A549 treated with RU486 at 1 μM for 4 hours (cell line): ENCODE data around the gene PCDHA3. TPM values are rescaled to one million over a fixed set of nuclear protein-coding genes. Genes with fewer than 3 reads are reported as not detected.

Experiments used
- total RNA-seq: library from RNA; stranded (reverse); fragments of 200-300 nt; extraction: Qiagen RNA extraction; gene quantifications from 5 replicates; pipeline ENCODE4 v1.2.3, GENCODE V29; 2022; ENCODE audit warnings: low read depth

PCDHA3 gene
- 0.35 to 1.2 TPM (median 0.85 TPM) in 5 replicates for total RNA-seq

GRCh38 chr5:140800816-140801493 lies at the start of gene PCDHA3:
PCDHA3 (plus strand) TSS chr5:140801057.

GRCh38 chr5:140785905-140786686 lies 14.8 kb upstream of the PCDHA3 start, which contains the start of gene PCDHA1:
PCDHA1 (plus strand) TSS chr5:140786140.

GRCh38 chr5:140794595-140795258 lies 6.1 kb upstream of the PCDHA3 start, which contains the start of gene PCDHA2:
PCDHA2 (plus strand) TSS chr5:140794852.

GRCh38 chr5:140806834-140807775 lies 6.2 kb downstream of the PCDHA3 start, which contains the start of gene PCDHA4:
PCDHA4 (plus strand) TSS chr5:140807068.

GRCh38 chr5:140821375-140822280 lies 20.8 kb downstream of the PCDHA3 start, which contains the start of gene PCDHA5:
PCDHA5 (plus strand) TSS chr5:140821613.

GRCh38 chr5:140827704-140828361 lies 27.0 kb downstream of the PCDHA3 start, which contains the start of gene PCDHA6:
PCDHA6 (plus strand) TSS chr5:140827960; CDS start chr5:140828092, 132 bp downstream.

GRCh38 chr5:140833993-140834392 lies 33.1 kb downstream of the PCDHA3 start, which contains the start of gene PCDHA7:
PCDHA7 (plus strand) TSS chr5:140834269; CDS start chr5:140834384, 115 bp downstream.

GRCh38 chr5:140840978-140841962 lies 40.4 kb downstream of the PCDHA3 start, which contains the start of gene PCDHA8:
PCDHA8 (plus strand) TSS chr5:140841187; CDS start chr5:140841322, 135 bp downstream.

GRCh38 chr5:140848139-140849102 lies 47.6 kb downstream of the PCDHA3 start, which contains the start of gene PCDHA9:
PCDHA9 (plus strand) TSS chr5:140848382; CDS start chr5:140848496, 114 bp downstream.

Other genes with a start within 250 kb of the PCDHA3 start
- gene SRA1, start 243.6 kb upstream of the PCDHA3 start, total RNA-seq, result 41.8 to 62.1 TPM (median 47.4 TPM) in 5 replicates
- 3.8 to 8.1 TPM (median 6.3 TPM) in 5 replicates for gene APBB3, start 236.5 kb upstream of the PCDHA3 start, total RNA-seq
- gene SLC35A4, start 236.2 kb upstream of the PCDHA3 start, total RNA-seq, result 71.0 to 82.2 TPM (median 80.6 TPM) in 5 replicates
- 3.2 to 5.6 TPM (median 3.9 TPM) in 5 replicates for gene CD14, start 167.9 kb upstream of the PCDHA3 start, total RNA-seq
- 9.6 to 15.4 TPM (median 14.1 TPM) in 5 replicates for gene TMCO6, start 161.6 kb upstream of the PCDHA3 start, total RNA-seq
- 112 to 142 TPM (median 122 TPM) in 5 replicates for gene NDUFA2, start 153.4 kb upstream of the PCDHA3 start, total RNA-seq
- gene IK, start 153.2 kb upstream of the PCDHA3 start, total RNA-seq, result 88.3 to 127 TPM (median 99.7 TPM) in 5 replicates
- gene WDR55, start 136.2 kb upstream of the PCDHA3 start, total RNA-seq, result 28.6 to 30.9 TPM (median 29.2 TPM) in 5 replicates
- 0.48 to 0.94 TPM (median 0.73 TPM) in 5 replicates for gene DND1, start 127.5 kb upstream of the PCDHA3 start, total RNA-seq
- 78.1 to 83.6 TPM (median 79.0 TPM) in 5 replicates for gene HARS1, start 109.7 kb upstream of the PCDHA3 start, total RNA-seq
- 35.4 to 42.8 TPM (median 37.5 TPM) in 5 replicates for gene HARS2, start 109.6 kb upstream of the PCDHA3 start, total RNA-seq
- 83.4 to 128 TPM (median 104 TPM) in 5 replicates for gene ZMAT2, start 100.6 kb upstream of the PCDHA3 start, total RNA-seq
- 0.15 to 0.34 TPM (median 0.21 TPM) in 4 of 5 replicates, not detected in the other for gene PCDHA1, start 14.9 kb upstream of the PCDHA3 start, total RNA-seq
- gene PCDHA2, start 6.2 kb upstream of the PCDHA3 start, total RNA-seq, result 0.03 to 0.06 TPM in 2 of 5 replicates, not detected in the others
- gene PCDHA4, start 6.0 kb downstream of the PCDHA3 start, total RNA-seq, result 1.3 to 1.7 TPM (median 1.5 TPM) in 5 replicates
- 0.46 to 1.0 TPM (median 0.75 TPM) in 5 replicates for gene PCDHA5, start 20.6 kb downstream of the PCDHA3 start, total RNA-seq
- 0.05 to 0.06 TPM (median 0.05 TPM) in 3 of 5 replicates, not detected in the others for gene PCDHA6, start 26.9 kb downstream of the PCDHA3 start, total RNA-seq
- 0.05 to 0.15 TPM (median 0.11 TPM) in 4 of 5 replicates, not detected in the other for gene PCDHA7, start 33.2 kb downstream of the PCDHA3 start, total RNA-seq
- gene PCDHA8, start 40.1 kb downstream of the PCDHA3 start, total RNA-seq, result 0.06 to 0.12 TPM (median 0.09 TPM) in 3 of 5 replicates, not detected in the others
- gene PCDHA9, start 47.3 kb downstream of the PCDHA3 start, total RNA-seq, result 0.04 TPM in 1 of 5 replicates, not detected in the others
- 0.01 to 0.05 TPM in 2 of 5 replicates, not detected in the others for gene PCDHA10, start 54.8 kb downstream of the PCDHA3 start, total RNA-seq
- 0.08 to 0.11 TPM (median 0.10 TPM) in 4 of 5 replicates, not detected in the other for gene PCDHA11, start 67.9 kb downstream of the PCDHA3 start, total RNA-seq
- gene PCDHA12, start 74.3 kb downstream of the PCDHA3 start, total RNA-seq, result 1.9 to 3.0 TPM (median 2.7 TPM) in 5 replicates
- gene PCDHA13, start 81.1 kb downstream of the PCDHA3 start, total RNA-seq, result 0.06 to 0.09 TPM in 2 of 5 replicates, not detected in the others
- 1.1 to 1.9 TPM (median 1.3 TPM) in 5 replicates for gene PCDHAC1, start 125.2 kb downstream of the PCDHA3 start, total RNA-seq
- 2.4 to 6.1 TPM (median 2.8 TPM) in 5 replicates for gene PCDHAC2, start 165.4 kb downstream of the PCDHA3 start, total RNA-seq